ENCODE data around the gene ZNF532.

- TF ChIP-seq, protein P1, sequence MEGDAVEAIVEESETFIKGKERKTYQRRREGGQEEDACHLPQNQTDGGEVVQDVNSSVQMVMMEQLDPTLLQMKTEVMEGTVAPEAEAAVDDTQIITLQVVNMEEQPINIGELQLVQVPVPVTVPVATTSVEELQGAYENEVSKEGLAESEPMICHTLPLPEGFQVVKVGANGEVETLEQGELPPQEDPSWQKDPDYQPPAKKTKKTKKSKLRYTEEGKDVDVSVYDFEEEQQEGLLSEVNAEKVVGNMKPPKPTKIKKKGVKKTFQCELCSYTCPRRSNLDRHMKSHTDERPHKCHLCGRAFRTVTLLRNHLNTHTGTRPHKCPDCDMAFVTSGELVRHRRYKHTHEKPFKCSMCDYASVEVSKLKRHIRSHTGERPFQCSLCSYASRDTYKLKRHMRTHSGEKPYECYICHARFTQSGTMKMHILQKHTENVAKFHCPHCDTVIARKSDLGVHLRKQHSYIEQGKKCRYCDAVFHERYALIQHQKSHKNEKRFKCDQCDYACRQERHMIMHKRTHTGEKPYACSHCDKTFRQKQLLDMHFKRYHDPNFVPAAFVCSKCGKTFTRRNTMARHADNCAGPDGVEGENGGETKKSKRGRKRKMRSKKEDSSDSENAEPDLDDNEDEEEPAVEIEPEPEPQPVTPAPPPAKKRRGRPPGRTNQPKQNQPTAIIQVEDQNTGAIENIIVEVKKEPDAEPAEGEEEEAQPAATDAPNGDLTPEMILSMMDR (IDR thresholded peaks at IDR 0.05; ENCODE audit: extremely low read depth in 1 of 2, insufficient read depth in 1 of 2, low read depth in 1 of 2, low read length in 2 of 2): no peak
- TF ChIP-seq POLR2A (IDR thresholded peaks at IDR 0.05; ENCODE audit: low read depth, low read length): no peak
- no peak for TF ChIP-seq FOS (IDR thresholded peaks at IDR 0.05; ENCODE audit: borderline replicate concordance, insufficient read depth, low read length)
These were observed 21.0 kb upstream of the ZNF532 start for GRCh38 chr18:58843688-58844035.
